HL-60/S4 (cell line): ENCODE results near the gene EYA2.
"Not testable (repeated sequence)": the region's sequence is repeated elsewhere in the genome, so short reads cannot be mapped to it uniquely, and the experiment has no call there.

Experiments used
- in situ Hi-C: fragments of 300-500 bp; cut with MboI; formaldehyde crosslinking; loops from 2 replicates; pipeline ENCODE4 v1.14.3; 2022; ENCODE audit warnings: low sequenced_read_pairs

Gene EYA2

GRCh38 chr20:46951405-46951804, 56.8 kb downstream of the EYA2 start:
- in situ Hi-C loops, result no loop called here

GRCh38 chr20:46951840-46952497, 57.3 kb downstream of the EYA2 start:
- in situ Hi-C loops, result no loop called here

GRCh38 chr20:46953596-46953995, 59.0 kb downstream of the EYA2 start:
- in situ Hi-C loops, result no loop called here

DNA sequence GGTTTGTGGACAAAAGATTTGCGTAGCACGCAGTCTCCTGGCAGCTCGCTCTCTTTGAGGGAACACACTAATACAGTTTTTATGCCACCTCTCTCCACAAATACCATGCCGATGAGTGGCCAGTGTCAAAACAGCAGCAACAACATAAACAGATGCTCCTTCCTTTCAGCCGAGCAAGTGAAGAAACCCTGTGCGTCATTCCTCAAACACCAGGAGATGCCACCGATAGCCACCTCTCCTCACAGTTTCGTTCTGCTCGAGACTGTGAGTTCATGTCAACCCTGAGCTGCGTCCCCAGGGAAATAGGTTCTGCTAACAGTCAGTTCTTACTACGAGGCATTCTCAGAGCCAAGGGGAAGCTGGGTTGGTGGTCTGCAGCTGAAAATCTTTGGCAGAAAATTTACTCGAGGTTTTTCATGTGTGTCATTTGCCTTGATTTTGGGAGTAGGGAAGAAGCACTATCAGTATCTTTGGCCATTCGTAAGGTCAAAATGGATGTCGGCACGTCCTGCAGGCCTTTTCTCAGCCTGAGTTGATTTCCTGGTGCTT, 59.9 kb downstream of the EYA2 start:
- in situ Hi-C loops, result no loop called here

DNA sequence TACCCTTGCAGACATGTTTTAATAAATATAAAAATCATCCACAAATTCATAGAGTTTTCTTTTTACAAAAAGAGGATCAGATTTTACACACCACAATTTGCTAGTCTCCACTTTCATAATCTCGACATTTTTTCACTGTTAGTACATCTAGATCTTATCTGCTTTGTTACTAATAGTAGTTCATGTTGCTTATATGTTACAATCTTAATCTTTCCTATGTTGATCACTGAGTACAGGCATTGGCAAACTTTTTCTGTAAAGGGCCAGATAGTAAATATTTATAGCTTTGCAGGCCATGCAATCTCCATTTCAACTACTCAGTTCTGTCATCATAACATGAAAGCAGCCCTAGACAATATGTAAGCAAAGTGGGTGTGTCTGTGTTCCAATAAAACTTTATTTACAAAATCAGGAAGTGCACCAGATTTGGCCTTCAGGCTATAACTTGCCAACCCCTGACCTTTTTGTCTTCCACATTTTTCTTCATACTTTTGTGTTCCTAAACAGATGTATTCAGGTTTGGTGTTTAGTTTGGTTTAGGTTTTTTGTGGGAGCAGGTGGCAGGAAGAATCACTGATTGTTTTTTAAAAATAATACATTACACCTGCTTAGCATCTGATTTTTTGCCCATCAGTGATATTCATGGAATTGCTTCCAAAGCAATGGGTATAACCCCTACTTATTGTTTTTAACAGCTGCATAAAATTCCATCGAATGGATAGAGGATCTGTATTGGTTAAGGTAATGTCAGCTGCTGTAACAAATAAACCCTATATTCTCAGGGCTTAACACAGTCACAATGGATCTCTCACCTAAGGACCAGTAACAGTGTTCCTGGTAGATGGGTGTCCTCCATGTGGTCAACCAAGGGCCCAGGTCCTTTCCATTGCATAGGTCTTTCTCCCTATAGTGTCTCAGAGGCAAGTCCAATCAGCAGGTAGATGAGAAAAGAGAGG, 61.2 kb downstream of the EYA2 start:
- in situ Hi-C loops, result no loop called here

DNA sequence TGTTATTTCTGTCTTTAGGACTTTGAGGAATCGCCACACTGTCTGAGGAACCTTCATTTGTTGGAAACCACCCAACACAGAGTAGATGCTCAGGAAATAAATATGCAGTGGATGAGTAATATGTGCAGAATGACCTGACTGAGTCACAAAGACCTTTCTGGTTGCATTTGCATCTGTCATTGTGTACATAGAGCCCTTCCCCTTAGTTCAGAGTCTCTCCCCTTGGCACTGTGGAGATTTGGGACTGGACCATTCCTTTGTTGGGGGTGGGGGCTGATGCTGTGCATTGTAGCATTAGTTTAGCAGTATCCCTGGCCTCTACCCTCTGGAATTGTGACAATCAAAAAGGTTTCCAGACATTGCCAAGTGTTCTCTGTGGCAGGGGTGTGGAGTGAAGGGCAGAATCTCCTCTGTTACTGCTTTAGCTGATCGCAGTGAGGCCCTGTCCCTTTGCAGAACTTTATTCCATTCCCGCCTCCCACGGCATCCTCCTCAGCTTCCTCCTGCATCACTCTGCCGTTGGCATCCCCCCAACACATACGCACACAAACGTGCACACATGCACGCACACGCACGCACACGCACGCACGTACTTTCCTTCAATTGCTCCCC, 64.5 kb downstream of the EYA2 start:
- in situ Hi-C loops, result no loop called here

GRCh38 chr20:46959821-46960220, 65.2 kb downstream of the EYA2 start:
- in situ Hi-C loops, result no loop called here

DNA sequence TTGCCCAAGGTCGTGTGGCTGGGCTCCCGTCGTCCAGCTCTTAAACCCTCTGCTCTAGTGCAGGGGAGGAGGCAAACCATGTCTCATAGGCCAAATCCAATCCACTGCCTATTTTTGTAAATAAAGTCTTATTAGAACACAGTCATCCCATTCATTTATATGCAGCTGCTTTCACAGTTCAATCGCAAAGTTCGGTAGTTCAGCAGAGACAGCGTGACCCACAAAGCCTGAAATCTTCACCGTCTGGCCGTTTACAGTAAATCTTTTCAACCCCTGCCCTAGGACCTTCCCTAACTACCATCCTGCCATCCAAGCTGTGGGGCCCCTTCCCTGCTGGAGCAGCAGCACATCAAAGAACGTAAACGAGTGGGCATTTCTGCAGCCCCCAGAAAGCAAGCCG, 65.9 kb downstream of the EYA2 start:
- in situ Hi-C loops, result no loop called here

DNA sequence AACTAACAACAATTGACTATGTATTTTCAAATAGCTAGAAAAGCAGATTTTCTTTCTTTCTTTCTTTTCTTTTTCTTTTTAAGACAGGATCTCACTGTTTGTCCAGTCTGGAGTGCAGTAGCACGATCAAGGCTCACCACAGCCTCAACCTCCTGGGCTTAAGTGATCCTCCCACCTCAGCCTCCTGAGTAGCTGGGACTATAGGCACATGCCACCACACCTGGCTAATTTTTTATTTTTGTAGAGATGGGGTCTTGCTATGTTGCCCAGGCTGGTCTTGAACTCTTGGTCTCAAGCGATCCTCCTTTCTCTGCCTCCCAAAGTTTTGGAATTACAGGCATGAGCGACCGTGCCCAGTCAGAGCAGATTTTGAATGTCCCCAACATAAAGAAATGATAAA, 67.3 kb downstream of the EYA2 start:
- in situ Hi-C loops, result not testable (repeated sequence)

GRCh38 chr20:46962452-46963195, 68.0 kb downstream of the EYA2 start:
- in situ Hi-C loops, result no loop called here

DNA sequence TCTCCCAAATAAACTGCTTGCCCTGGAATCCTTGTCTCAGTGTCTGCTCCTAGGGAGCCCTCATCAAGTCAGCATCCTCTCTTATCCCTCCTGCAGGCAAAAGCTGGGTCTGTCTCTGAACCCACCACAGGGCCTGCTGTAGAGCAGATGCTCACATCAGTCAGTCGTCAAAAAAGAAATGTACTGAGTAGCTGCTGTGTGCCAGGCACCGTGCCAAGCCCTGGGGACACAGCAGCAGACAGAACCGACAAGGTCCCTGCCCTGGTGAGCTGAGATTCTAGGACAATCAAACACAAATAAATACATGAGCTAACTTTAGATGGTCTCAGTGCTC, 68.5 kb downstream of the EYA2 start:
- in situ Hi-C loops, result no loop called here

DNA sequence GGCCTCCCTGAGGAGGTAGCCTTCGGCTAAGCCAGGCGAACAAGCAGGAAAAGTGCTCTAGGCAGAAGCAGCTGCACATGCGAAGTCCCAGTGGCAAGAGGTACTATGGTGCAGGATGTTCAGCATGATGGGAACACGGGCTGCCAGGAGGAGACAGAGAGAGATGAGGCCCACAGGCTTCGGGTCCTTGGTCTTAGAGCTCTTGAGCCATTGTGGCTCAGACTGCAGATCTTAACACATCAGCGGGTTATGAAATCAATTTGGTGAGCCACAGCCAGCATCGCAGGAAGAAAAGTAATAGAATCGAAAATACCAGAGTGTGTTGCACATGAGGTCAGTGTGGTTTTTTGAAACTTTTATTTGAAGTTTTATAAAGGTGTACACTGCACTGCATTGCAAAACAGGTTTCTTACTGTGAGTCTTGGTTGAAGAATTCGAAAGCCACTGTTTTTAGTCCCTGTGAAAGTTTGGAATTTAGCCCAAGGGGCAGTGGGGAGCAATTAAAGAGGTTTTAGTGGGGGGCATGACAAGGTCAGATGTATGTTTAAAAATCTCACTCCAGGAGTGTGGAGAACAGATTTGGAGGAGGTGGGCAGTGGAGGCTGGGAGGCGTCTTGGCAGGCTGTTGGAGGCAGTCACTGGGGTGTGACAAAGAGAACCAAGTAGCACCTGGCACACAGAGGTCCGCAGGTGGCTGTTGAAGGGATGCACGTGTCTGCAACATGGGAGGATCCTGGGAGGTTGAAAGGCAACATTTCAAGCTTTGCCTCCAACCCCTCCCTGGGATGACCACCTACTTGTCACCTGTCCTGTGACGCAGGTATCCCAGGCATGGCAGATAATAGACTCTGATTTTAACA, 69.3 kb downstream of the EYA2 start:
- in situ Hi-C loops, result no loop called here

- in situ Hi-C loops, result no loop called here
Measured at GRCh38 chr20:46964618-46965455, 70.2 kb downstream of the EYA2 start.

DNA sequence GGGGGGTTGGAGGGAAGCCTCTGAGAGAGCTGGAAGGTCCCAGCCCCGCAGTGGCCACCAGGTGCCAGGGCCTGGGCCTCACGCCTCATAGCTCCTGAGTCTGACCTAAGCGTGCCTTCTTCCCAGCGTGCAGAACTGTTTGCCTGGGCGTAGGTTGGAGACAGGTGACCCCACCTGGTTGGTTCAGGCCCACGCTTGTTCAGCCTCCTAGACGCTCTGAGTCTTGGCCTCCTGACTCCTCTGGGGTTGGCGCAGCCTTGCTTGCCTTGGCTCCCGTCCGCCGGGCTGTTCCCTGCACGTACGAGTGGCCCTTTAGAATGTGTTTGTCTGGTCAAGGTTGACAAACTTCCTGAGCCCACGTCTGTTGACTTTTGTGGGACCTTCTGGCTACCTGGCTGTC, 70.8 kb downstream of the EYA2 start:
- in situ Hi-C loops, result no loop called here

- in situ Hi-C loops, result no loop called here
Measured at GRCh38 chr20:46967646-46968045, 73.0 kb downstream of the EYA2 start.

DNA sequence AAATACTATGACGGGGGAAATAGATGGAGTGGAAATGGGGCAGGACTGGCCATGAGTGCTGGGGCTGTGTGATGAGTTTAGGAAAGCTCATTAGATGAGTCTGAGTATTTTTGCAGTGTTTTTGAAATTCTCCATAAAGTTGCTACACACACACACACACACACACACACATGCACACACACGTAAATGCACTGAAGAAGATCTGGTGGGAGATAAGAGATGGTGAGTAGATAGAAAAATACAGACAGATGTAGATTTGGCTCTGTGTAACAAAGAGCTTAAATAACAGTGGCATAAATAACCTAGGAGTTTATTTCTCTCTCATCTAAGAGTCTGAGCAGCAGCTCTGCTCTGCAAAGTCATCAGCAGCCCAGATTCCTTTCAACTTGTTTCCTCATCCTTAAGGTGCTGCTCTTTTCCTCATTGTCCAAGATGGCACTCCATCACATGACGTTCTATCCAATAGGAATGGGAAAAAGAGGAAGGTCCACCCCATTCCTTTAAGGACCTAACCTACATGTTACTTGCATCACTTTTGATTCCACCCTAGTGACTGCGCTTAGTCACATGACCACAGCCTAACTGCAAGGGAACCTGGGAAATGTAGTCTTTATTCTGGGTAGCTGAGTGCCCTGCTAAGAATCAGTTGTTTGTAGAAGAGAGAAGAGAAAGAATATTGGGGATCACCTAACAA, 76.4 kb downstream of the EYA2 start:
- in situ Hi-C loops, result no loop called here

DNA sequence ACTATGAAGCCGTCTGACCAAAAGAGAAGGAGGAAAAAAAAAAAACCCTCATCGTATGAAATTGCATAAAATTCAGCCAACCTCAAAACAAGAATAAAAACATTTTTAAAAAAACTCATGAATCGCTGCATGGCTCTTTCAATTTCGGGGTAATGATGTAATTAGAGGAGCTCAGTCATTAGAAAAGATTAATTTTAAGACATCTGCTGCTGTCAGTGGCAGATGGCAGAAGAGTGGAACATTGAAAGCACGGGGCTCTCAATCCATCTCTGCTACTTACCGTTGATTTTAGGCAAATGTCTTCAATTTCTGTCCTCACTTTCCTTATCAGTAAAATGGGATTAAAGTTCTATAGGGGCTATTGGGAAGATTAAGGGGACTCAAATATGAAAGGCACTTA, 79.1 kb downstream of the EYA2 start:
- in situ Hi-C loops, result no loop called here

DNA sequence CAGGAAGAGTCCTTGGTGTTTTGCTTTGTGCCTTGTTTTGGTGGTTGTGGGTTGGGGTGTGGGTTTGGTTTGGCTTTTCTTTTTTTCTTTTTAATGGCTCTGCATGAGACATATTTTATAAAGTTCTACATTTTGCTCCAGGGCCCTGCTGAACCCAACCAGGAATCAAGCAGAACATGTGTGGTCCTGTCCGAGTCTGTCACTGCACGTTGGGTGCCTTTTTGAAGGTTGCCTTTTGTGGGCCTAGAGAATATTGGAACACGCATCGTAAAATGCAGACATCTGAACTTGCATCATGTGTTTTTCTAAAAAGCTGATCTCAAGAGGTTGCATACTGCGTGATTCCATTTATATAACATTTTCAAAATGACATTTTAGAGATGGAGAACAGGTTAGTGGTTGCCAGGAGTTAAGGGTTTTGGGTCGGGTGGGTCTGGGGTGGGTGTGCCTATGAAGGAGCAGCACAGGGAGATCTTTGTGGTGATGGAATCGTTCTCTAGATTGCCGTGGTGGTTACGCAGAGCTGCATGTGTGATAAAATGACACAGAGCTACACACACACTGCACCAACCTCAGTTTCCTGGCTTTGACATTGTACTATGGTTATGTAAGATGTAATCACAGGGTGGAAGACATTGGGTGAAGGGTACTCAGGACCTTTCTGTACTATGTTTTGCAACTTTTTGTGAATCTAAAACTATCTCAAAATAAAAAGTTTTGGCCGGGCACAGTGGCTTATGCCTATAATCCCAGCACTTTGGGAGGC, 80.2 kb downstream of the EYA2 start:
- in situ Hi-C loops, result no loop called here
